HCT116 (cell line): Measurements from ENCODE around the gene MIGA1. TPM values are rescaled to one million over a fixed set of nuclear protein-coding genes. Genes with fewer than 3 reads are reported as not detected.

Experiments
- ATAC-seq: fragments of 200-7000 bp; cut with Tn5 transposase; 2 replicates; pipeline ENCODE4 v1.9.1; 2020; ENCODE audit warnings: mild to moderate bottlenecking, moderate library complexity
- BruUV-seq: library from RNA; stranded (reverse); fragments of 400-500 nt; replicated peaks from 2 replicates; lab custom pipeline; 2021; lab: Mats Ljungman, UMichigan
- CTCF ChIA-PET: fragments of 300-600 bp; sonication (Branson Sonifier 250); formaldehyde crosslinking; loops from one replicate; lab custom pipeline; 2021; ENCODE audit warnings: antibody characterized with exemption; lab: Charles Lee
- POLR2A ChIA-PET: fragments of 300-600, 350-600 bp; sonication (Branson Sonifier 250); formaldehyde crosslinking; loops from one replicate; lab custom pipeline; 2021; ENCODE audit warnings: antibody characterized with exemption; lab: Charles Lee
- RAD21 ChIA-PET, 2 experiments: fragments of 300-600 bp; sonication (Branson Sonifier 250); formaldehyde crosslinking; loops; one replicate each; lab custom pipeline; 2023; ENCODE audit warnings: low total read pairs in 2 of 2; ENCODE audit not compliant: uncharacterized antibody in 2 of 2, unreplicated experiment in 2 of 2, low non-redundant PET in 1 of 2; lab: Charles Lee
- DNase-seq: peaks from one replicate; pipeline ENCODE4 v3.0.0-alpha.2; 2010; ENCODE audit warnings: low read depth, low spot score
- H2AFZ ChIP-seq: fragments of 200-600 bp; shearing (Covaris generic), sonication (generic); 2 replicates; pipeline ENCODE4 v1.6.1; 2017; ENCODE audit warnings: low read depth, mixed run types, mixed read lengths, antibody characterized with exemption, low read length; ENCODE audit not compliant: poor library complexity, severe bottlenecking
- H3K27ac ChIP-seq: 2 replicates; pipeline ENCODE4 v1.5.1; 2012; ENCODE audit warnings: low read depth, low read length
- H3K27me3 ChIP-seq: fragments of 200-600 bp; sonication (generic); 2 replicates; pipeline ENCODE4 v1.6.1; 2016; ENCODE audit warnings: mixed run types, low read length, mixed read lengths; ENCODE audit not compliant: insufficient read depth
- H3K36me3 ChIP-seq, 2 experiments: fragments of 200-500 bp in 1 of 2; fragments of 200-600 bp in 1 of 2; sonication (Bioruptor generic) in 1 of 2; sonication (generic) in 1 of 2; 2 replicates each; pipeline versions ENCODE4 v1.5.1 to v1.6.1; 2014 to 2016; ENCODE audit warnings: low read length in 2 of 2, inconsistent platforms in 1 of 2, mixed read lengths in 1 of 2, mixed run types in 1 of 2; ENCODE audit not compliant: insufficient read depth in 2 of 2, control insufficient read depth in 1 of 2
- H3K4me1 ChIP-seq, 2 experiments: fragments of 200-600 bp in 1 of 2; sonication (generic) in 1 of 2; 2 replicates each; pipeline versions ENCODE4 v1.5.1 to v1.6.1; 2012 to 2017; ENCODE audit warnings: low read length in 2 of 2, inconsistent platforms in 1 of 2, mild to moderate bottlenecking in 1 of 2, mixed read lengths in 1 of 2, mixed run types in 1 of 2, moderate library complexity in 1 of 2; ENCODE audit not compliant: insufficient read depth in 2 of 2, control insufficient read depth in 1 of 2
- H3K4me2 ChIP-seq: fragments of 200-600 bp; sonication (generic); 2 replicates; pipeline ENCODE4 v1.6.1; 2017; ENCODE audit warnings: mixed run types, low read length, mixed read lengths
- H3K4me3 ChIP-seq, 2 experiments: fragments of 200-600 bp in 1 of 2; sonication (generic) in 1 of 2; replicated peaks in 1 of 2; 2 replicates each; pipeline ENCODE4 v1.5.1; 2011 to 2016; ENCODE audit warnings: low read length in 2 of 2, control low read depth in 1 of 2, low read depth in 1 of 2, mild to moderate bottlenecking in 1 of 2, mixed read lengths in 1 of 2, mixed run types in 1 of 2
- H3K79me2 ChIP-seq: fragments of 200-600 bp; sonication (generic); 2 replicates; pipeline ENCODE4 v1.6.1; 2017; ENCODE audit warnings: mild to moderate bottlenecking, mixed run types, low read length, moderate library complexity, mixed read lengths; ENCODE audit not compliant: insufficient read depth
- H3K9ac ChIP-seq: fragments of 200-600 bp; sonication (generic); 2 replicates; pipeline ENCODE4 v1.6.1; 2016; ENCODE audit warnings: low read length, mixed read lengths
- H3K9me2 ChIP-seq: fragments of 200-600 bp; sonication (generic), shearing (Covaris generic); 2 replicates; pipeline ENCODE4 v1.6.1; 2017; ENCODE audit warnings: mixed run types, mild to moderate bottlenecking, moderate library complexity; ENCODE audit not compliant: insufficient read depth
- H3K9me3 ChIP-seq, 2 experiments: fragments of 200-500 bp in 1 of 2; fragments of 200-600 bp in 1 of 2; sonication (Bioruptor generic) in 1 of 2; sonication (generic) in 1 of 2; 2 replicates each; pipeline ENCODE4 v1.6.1; 2014 to 2017; ENCODE audit warnings: low read length in 2 of 2, mixed read lengths in 2 of 2, inconsistent platforms in 1 of 2, low read depth in 1 of 2, mild to moderate bottlenecking in 1 of 2, mixed run types in 1 of 2, moderate library complexity in 1 of 2; ENCODE audit not compliant: control insufficient read depth in 1 of 2, insufficient read depth in 1 of 2
- H4K20me1 ChIP-seq: fragments of 200-600 bp; sonication (generic), shearing (Covaris generic); 2 replicates; pipeline ENCODE4 v1.6.1; 2017; ENCODE audit warnings: mixed run types, mild to moderate bottlenecking, moderate library complexity; ENCODE audit not compliant: insufficient read depth
- CBX3 ChIP-seq: IDR thresholded peaks from 2 replicates; pipeline ENCODE4 v1.6.1; 2012; ENCODE audit warnings: low read depth
- CEBPB ChIP-seq: IDR thresholded peaks from 2 replicates; pipeline ENCODE4 v1.6.1; 2012; ENCODE audit warnings: low read depth
- EGR1 ChIP-seq: IDR thresholded peaks from 2 replicates; pipeline ENCODE4 v1.6.1; 2012; ENCODE audit warnings: low read depth
- EZH2 ChIP-seq: fragments of 200-600 bp; sonication (generic); IDR thresholded peaks from 2 replicates; pipeline ENCODE4 v1.6.1; 2017; ENCODE audit warnings: antibody characterized with exemption, mixed run types
- JUND ChIP-seq: IDR thresholded peaks from 2 replicates; pipeline ENCODE4 v1.6.1; 2012
- POLR2AphosphoS5 ChIP-seq: IDR thresholded peaks from 2 replicates; pipeline ENCODE4 v1.6.1; 2011; ENCODE audit warnings: mild to moderate bottlenecking, low read depth, low read length, moderate library complexity
- RAD21 ChIP-seq: IDR thresholded peaks from 2 replicates; pipeline ENCODE4 v1.6.1; 2012; ENCODE audit warnings: low read depth, mild to moderate bottlenecking
- ZFX ChIP-seq: fragments of 450-650 bp; IDR thresholded peaks from 2 replicates; pipeline ENCODE4 v1.6.1; 2017
- ZNF274 ChIP-seq: fragments of 200-500 bp; sonication (Bioruptor generic); IDR thresholded peaks from 2 replicates; pipeline ENCODE4 v1.6.1; 2014; ENCODE audit warnings: mild to moderate bottlenecking, low read depth, low read length, inconsistent platforms
- intact Hi-C: fragments of 100-400 bp; cut with micrococcal nuclease; formaldehyde crosslinking; loops from 2 replicates; pipeline ENCODE4 v1.10.0; 2022
- total RNA-seq: library from RNA; stranded (reverse); gene quantifications from one replicate; pipeline ENCODE4 v1.2.1, GENCODE V29; 2021; ENCODE audit not compliant: unreplicated experiment
- TF ChIP-seq, protein P1 (sequence below): IDR thresholded peaks from 2 replicates; pipeline ENCODE4 v1.6.1; 2012
- TF ChIP-seq, protein P2 (sequence below): IDR thresholded peaks from 2 replicates; pipeline ENCODE4 v1.6.1; 2011; ENCODE audit warnings: mild to moderate bottlenecking, low read length, moderate library complexity; ENCODE audit not compliant: insufficient replicate concordance; ENCODE audit errors: extremely low read depth
- TF ChIP-seq, protein P3 (sequence below): IDR thresholded peaks from 2 replicates; pipeline ENCODE4 v1.6.1; 2012; ENCODE audit warnings: low read depth
- TF ChIP-seq, protein P4 (sequence below), 3 experiments: fragments of 200-600 bp in 1 of 3; sonication (generic) in 1 of 3; IDR thresholded peaks in 2 of 3; conservative IDR thresholded peaks in 1 of 3; 2 replicates each; pipeline ENCODE4 v1.5.1; 2012 to 2017; ENCODE audit warnings: low read depth in 2 of 3, low read length in 2 of 3, antibody characterized with exemption in 1 of 3, borderline replicate concordance in 1 of 3, control low read depth in 1 of 3, mild to moderate bottlenecking in 1 of 3, mixed read lengths in 1 of 3, mixed run types in 1 of 3, moderate library complexity in 1 of 3; ENCODE audit not compliant: insufficient read depth in 1 of 3

MIGA1 gene
- total RNA-seq, 1 experiment from 2014 or later: 9.6 TPM

DNA sequence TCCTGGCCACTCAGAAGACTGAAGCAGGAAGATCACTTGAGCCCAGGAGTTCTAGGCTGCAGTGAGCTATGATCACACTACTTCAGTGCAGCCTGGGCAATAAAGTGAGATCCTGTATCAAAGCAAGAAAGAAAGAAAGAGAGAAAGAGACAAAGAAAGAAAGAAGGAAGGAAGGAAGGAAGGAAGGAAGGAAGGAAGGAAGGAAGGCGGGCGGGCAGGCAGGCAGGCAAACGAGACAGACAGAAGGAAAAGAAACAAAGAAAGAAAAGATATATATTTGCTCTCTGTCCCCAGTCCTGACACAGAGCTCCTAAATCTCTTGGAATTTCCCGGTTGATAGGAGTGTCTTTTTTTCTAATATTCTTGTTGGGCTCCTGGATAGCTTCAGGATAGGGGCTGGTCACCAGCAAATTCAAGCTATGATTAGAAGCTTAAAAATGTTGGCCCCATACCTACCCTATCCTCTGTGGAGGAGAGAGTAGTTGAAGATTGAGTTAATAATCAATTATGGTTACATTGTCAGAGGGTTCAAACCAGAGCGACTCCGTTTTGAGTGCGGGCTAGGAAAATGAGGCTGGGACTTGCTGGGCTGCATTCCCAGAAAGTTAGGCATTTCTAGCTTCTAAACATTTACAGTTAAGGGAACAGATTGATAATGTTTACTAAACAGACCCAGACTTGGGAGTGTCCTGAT is 3.3 kb upstream of the MIGA1 start:
- ATAC-seq (no peak), DNase-seq (no peak)
- TF ChIP-seq, protein P1, sequence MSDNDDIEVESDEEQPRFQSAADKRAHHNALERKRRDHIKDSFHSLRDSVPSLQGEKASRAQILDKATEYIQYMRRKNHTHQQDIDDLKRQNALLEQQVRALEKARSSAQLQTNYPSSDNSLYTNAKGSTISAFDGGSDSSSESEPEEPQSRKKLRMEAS: no peak
- TF ChIP-seq JUND: no peak
- TF ChIP-seq POLR2AphosphoS5: no peak
- no peak for TF ChIP-seq EGR1
- TF ChIP-seq, protein P2, sequence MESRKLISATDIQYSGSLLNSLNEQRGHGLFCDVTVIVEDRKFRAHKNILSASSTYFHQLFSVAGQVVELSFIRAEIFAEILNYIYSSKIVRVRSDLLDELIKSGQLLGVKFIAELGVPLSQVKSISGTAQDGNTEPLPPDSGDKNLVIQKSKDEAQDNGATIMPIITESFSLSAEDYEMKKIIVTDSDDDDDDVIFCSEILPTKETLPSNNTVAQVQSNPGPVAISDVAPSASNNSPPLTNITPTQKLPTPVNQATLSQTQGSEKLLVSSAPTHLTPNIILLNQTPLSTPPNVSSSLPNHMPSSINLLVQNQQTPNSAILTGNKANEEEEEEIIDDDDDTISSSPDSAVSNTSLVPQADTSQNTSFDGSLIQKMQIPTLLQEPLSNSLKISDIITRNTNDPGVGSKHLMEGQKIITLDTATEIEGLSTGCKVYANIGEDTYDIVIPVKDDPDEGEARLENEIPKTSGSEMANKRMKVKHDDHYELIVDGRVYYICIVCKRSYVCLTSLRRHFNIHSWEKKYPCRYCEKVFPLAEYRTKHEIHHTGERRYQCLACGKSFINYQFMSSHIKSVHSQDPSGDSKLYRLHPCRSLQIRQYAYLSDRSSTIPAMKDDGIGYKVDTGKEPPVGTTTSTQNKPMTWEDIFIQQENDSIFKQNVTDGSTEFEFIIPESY: no peak
- TF ChIP-seq, protein P3, sequence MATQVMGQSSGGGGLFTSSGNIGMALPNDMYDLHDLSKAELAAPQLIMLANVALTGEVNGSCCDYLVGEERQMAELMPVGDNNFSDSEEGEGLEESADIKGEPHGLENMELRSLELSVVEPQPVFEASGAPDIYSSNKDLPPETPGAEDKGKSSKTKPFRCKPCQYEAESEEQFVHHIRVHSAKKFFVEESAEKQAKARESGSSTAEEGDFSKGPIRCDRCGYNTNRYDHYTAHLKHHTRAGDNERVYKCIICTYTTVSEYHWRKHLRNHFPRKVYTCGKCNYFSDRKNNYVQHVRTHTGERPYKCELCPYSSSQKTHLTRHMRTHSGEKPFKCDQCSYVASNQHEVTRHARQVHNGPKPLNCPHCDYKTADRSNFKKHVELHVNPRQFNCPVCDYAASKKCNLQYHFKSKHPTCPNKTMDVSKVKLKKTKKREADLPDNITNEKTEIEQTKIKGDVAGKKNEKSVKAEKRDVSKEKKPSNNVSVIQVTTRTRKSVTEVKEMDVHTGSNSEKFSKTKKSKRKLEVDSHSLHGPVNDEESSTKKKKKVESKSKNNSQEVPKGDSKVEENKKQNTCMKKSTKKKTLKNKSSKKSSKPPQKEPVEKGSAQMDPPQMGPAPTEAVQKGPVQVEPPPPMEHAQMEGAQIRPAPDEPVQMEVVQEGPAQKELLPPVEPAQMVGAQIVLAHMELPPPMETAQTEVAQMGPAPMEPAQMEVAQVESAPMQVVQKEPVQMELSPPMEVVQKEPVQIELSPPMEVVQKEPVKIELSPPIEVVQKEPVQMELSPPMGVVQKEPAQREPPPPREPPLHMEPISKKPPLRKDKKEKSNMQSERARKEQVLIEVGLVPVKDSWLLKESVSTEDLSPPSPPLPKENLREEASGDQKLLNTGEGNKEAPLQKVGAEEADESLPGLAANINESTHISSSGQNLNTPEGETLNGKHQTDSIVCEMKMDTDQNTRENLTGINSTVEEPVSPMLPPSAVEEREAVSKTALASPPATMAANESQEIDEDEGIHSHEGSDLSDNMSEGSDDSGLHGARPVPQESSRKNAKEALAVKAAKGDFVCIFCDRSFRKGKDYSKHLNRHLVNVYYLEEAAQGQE: no peak
- TF ChIP-seq CBX3: no peak
- no peak for TF ChIP-seq EZH2
- TF ChIP-seq, protein P4, sequence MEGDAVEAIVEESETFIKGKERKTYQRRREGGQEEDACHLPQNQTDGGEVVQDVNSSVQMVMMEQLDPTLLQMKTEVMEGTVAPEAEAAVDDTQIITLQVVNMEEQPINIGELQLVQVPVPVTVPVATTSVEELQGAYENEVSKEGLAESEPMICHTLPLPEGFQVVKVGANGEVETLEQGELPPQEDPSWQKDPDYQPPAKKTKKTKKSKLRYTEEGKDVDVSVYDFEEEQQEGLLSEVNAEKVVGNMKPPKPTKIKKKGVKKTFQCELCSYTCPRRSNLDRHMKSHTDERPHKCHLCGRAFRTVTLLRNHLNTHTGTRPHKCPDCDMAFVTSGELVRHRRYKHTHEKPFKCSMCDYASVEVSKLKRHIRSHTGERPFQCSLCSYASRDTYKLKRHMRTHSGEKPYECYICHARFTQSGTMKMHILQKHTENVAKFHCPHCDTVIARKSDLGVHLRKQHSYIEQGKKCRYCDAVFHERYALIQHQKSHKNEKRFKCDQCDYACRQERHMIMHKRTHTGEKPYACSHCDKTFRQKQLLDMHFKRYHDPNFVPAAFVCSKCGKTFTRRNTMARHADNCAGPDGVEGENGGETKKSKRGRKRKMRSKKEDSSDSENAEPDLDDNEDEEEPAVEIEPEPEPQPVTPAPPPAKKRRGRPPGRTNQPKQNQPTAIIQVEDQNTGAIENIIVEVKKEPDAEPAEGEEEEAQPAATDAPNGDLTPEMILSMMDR (IDR thresholded peaks at IDR 0.05 in 2 of 3, conservative IDR thresholded peaks at IDR 0.05 in 1 of 3; ENCODE audit: borderline replicate concordance in 1 of 3, insufficient read depth in 1 of 3, low read depth in 2 of 3, low read length in 2 of 3): no peak
- no peak for TF ChIP-seq CEBPB
- TF ChIP-seq ZNF274: no peak
- TF ChIP-seq ZFX: no peak
- no peak for TF ChIP-seq RAD21
- H3K4me3 ChIP-seq: no peak overlapping the region
- H3K79me2 ChIP-seq: peaks cover 17% of the 10 kb centered on the region
- no peaks in the 10 kb centered on the region for H3K27me3 ChIP-seq
- no peak overlapping the region for H2AFZ ChIP-seq
- H3K9me3 ChIP-seq: no peaks in the 10 kb centered on the region
- no peaks in the 10 kb centered on the region for H4K20me1 ChIP-seq
- H3K9ac ChIP-seq: no peak overlapping the region
- peaks cover 6 to 14% of the 10 kb centered on the region in 2 experiments; a peak in 3 of 4 replicates for H3K4me1 ChIP-seq
- H3K4me2 ChIP-seq: no peak overlapping the region
- ChIA-PET POLR2A (no interaction called here), CTCF (no interaction called here), RAD21 (no interaction called here)
- BruUV-seq: no TSS peak
- no peaks in the 10 kb centered on the region for H3K36me3 ChIP-seq
- no peak overlapping the region for H3K27ac ChIP-seq
- intact Hi-C loops: no loop called here
- no peaks in the 10 kb centered on the region for H3K9me2 ChIP-seq
